22Rv1 (cell line): ENCODE measurements around the gene E2F1.
"Not testable (repeated sequence)": the region's sequence is repeated elsewhere in the genome, so short reads cannot be mapped to it uniquely, and the experiment has no call there.

ENCODE experiments used
- H3K27ac ChIP-seq: fragments of 450-650 bp; 2 replicates; pipeline ENCODE4 v1.5.1; 2017
- CTCF ChIP-seq: fragments of 450-650 bp; IDR thresholded peaks from 2 replicates; pipeline ENCODE4 v1.5.1; 2017; ENCODE audit warnings: mild to moderate bottlenecking
- ZFX ChIP-seq: fragments of 450-650 bp; IDR thresholded peaks from 2 replicates; pipeline ENCODE4 v1.6.1; 2017; ENCODE audit warnings: antibody characterized with exemption, borderline replicate concordance

E2F1 gene

GRCh38 chr20:33645396-33645795 is 40.8 kb downstream of the E2F1 start:
- TF ChIP-seq CTCF, result no peak
- TF ChIP-seq ZFX, result no peak
- peak overlapping the region; percentile 14; the same call in 1 of the 2 replicates for H3K27ac ChIP-seq

- TF ChIP-seq ZFX (no peak), CTCF (no peak)
- H3K27ac ChIP-seq, result 0 out of 2 replicates have a peak overlapping the region, but pooled peaks have one; percentile 14
Measured at GRCh38 chr20:33645072-33645358, 41.2 kb downstream of the E2F1 start.

- no peak for TF ChIP-seq CTCF
- no peak for TF ChIP-seq ZFX
- H3K27ac ChIP-seq, result 0 out of 2 replicates have a peak overlapping the region, but pooled peaks have one; percentile 14
Measured at GRCh38 chr20:33644313-33645071, 41.7 kb downstream of the E2F1 start.

GRCh38 chr20:33640287-33640686 is 45.9 kb downstream of the E2F1 start:
- no peak for TF ChIP-seq CTCF
- no peak for TF ChIP-seq ZFX
- no peak overlapping the region for H3K27ac ChIP-seq

- no peak overlapping the region for H3K27ac ChIP-seq
- TF ChIP-seq ZFX, result no peak
- TF ChIP-seq CTCF, result no peak
Measured at GRCh38 chr20:33636776-33637175, 49.4 kb downstream of the E2F1 start.

- TF ChIP-seq CTCF, result no peak
- no peak for TF ChIP-seq ZFX
- no peak overlapping the region for H3K27ac ChIP-seq
Measured at GRCh38 chr20:33635341-33635740, 50.8 kb downstream of the E2F1 start.

GRCh38 chr20:33631910-33632309 is 54.3 kb downstream of the E2F1 start:
- H3K27ac ChIP-seq, result not testable (repeated sequence)

GRCh38 chr20:33630507-33630906 is 55.7 kb downstream of the E2F1 start:
- TF ChIP-seq CTCF, result no peak
- no peak for TF ChIP-seq ZFX
- H3K27ac ChIP-seq, result no peak overlapping the region
